HepG2 (cell line): ENCODE results near the gene GDF15. TPM values are rescaled to one million over a fixed set of nuclear protein-coding genes. Genes with fewer than 3 reads are reported as not detected.

Source experiments
- ARID3A ChIP-seq: IDR thresholded peaks from 2 replicates; pipeline ENCODE4 v1.6.1; 2012; ENCODE audit warnings: low read depth, low read length, improper control_type of control experiment
- ARID4A ChIP-seq: sonication (generic); formaldehyde crosslinking; IDR thresholded peaks from 2 replicates; pipeline ENCODE4 v1.5.0; 2020; ENCODE audit warnings: mild to moderate bottlenecking, missing genetic modification reagents, borderline replicate concordance
- ATF3 ChIP-seq: sonication (generic); formaldehyde crosslinking; IDR thresholded peaks from 2 replicates; pipeline ENCODE4 v1.4.0; 2020; ENCODE audit warnings: missing genetic modification reagents
- BHLHE40 ChIP-seq: IDR thresholded peaks from 2 replicates; pipeline ENCODE4 v1.6.1; 2011; ENCODE audit warnings: low read length, improper control_type of control experiment
- BORCS8-MEF2B ChIP-seq: sonication (generic); formaldehyde crosslinking; IDR thresholded peaks from 2 replicates; pipeline ENCODE4 v1.8.0; 2022; ENCODE audit warnings: mild to moderate bottlenecking, missing genetic modification reagents
- CBX1 ChIP-seq: IDR thresholded peaks from one replicate; pipeline ENCODE4 v1.6.1; 2016; ENCODE audit warnings: antibody characterized with exemption, low read depth
- CEBPB ChIP-seq: IDR thresholded peaks from 2 replicates; pipeline ENCODE4 v1.6.1; 2011; ENCODE audit warnings: low read depth, low read length, improper control_type of control experiment, borderline replicate concordance
- HOXA5 ChIP-seq: sonication (generic); formaldehyde crosslinking; IDR thresholded peaks from 2 replicates; pipeline ENCODE4 v1.4.0; 2020; ENCODE audit warnings: missing genetic modification reagents
- MIER2 ChIP-seq: IDR thresholded peaks from 2 replicates; pipeline ENCODE4 v1.6.1; 2016; ENCODE audit warnings: missing biosample characterization, missing genetic modification reagents
- SNAI1 ChIP-seq: sonication (generic); formaldehyde crosslinking; IDR thresholded peaks from 2 replicates; pipeline ENCODE4 v1.5.0; 2020; ENCODE audit warnings: mild to moderate bottlenecking, missing genetic modification reagents, borderline replicate concordance
- TRIM24 ChIP-seq: sonication (generic); formaldehyde crosslinking; IDR thresholded peaks from 2 replicates; pipeline ENCODE4 v1.8.0; 2022; ENCODE audit warnings: mild to moderate bottlenecking, missing genetic modification reagents
- ZBTB46 ChIP-seq: sonication (generic); formaldehyde crosslinking; IDR thresholded peaks from 2 replicates; pipeline ENCODE4 v1.4.0; 2020; ENCODE audit warnings: mild to moderate bottlenecking, missing genetic modification reagents, borderline replicate concordance
- ZFP91 ChIP-seq: sonication (generic); formaldehyde crosslinking; IDR thresholded peaks from 2 replicates; pipeline ENCODE4 v1.9.0; 2022; ENCODE audit warnings: missing genetic modification reagents, mild to moderate bottlenecking, borderline replicate concordance
- ZMAT3 ChIP-seq: sonication (generic); formaldehyde crosslinking; conservative IDR thresholded peaks from 2 replicates; pipeline ENCODE4 v1.7.0; 2021; ENCODE audit warnings: missing genetic modification reagents
- ZNF530 ChIP-seq: sonication (generic); formaldehyde crosslinking; IDR thresholded peaks from 2 replicates; pipeline ENCODE4 v1.5.0; 2020; ENCODE audit warnings: low read depth, mild to moderate bottlenecking, missing genetic modification reagents
- ZNF691 ChIP-seq: sonication (generic); formaldehyde crosslinking; IDR thresholded peaks from 2 replicates; pipeline ENCODE4 v1.4.0; 2020; ENCODE audit warnings: missing genetic modification reagents, low read depth, mild to moderate bottlenecking, borderline replicate concordance
- ZNF740 ChIP-seq: sonication (generic); formaldehyde crosslinking; IDR thresholded peaks from 2 replicates; pipeline ENCODE4 v1.4.0; 2020; ENCODE audit warnings: missing genetic modification reagents
- ZNF777 ChIP-seq: sonication (generic); formaldehyde crosslinking; IDR thresholded peaks from 2 replicates; pipeline ENCODE4 v1.4.0; 2020; ENCODE audit warnings: missing genetic modification reagents
- polyA plus RNA-seq, 8 experiments: library from polyadenylated mRNA; depleted of rRNA in 3 of 8; stranded (reverse) in 7 of 8; unstranded in 1 of 8; fragments of >200 nt; fragmentation: Illumina TruSeq in 4 of 8; extraction: Trizol in 4 of 8; gene quantifications; 2 replicates each; pipeline versions ENCODE4 v1.2.1 to v1.2.3, GENCODE V29; 2011 to 2016; ENCODE audit warnings: low read depth in 4 of 8, missing spikeins in 1 of 8, mixed read lengths in 1 of 8; ENCODE audit not compliant: insufficient read depth in 1 of 8
- total RNA-seq, 5 experiments: library from RNA; depleted of rRNA; stranded (reverse); fragments of >200 nt; fragmentation: Illumina TruSeq; extraction: Trizol; gene quantifications; 2 replicates each; pipeline ENCODE4 v1.2.3, GENCODE V29; 2016; ENCODE audit warnings: low read depth in 1 of 5

Gene GDF15
- total and polyA plus RNA-seq, 2 of the 13 experiments (the other 11 are each of a cell fraction or from before 2014, with no cell fraction given) = 146 to 422 TPM

- TF ChIP-seq ZNF530 (CRISPR knock-in tag) (no peak), TRIM24 (CRISPR knock-in tag) (no peak), ZNF691 (CRISPR knock-in tag) (peak; percentile 71; the same call in 1 of the 2 replicates), ARID3A (no peak), ATF3 (CRISPR knock-in tag) (no peak), CEBPB (no peak), ZMAT3 (CRISPR knock-in tag) (no peak), ARID4A (CRISPR knock-in tag) (peak; percentile 57; the same call in 1 of the 2 replicates), CBX1 (peak; percentile 35), ZNF740 (CRISPR knock-in tag) (no peak), HOXA5 (no peak), BORCS8-MEF2B (no peak), SNAI1 (no peak), ZNF777 (CRISPR knock-in tag) (peak; percentile 79; the same call in 1 of the 2 replicates), BHLHE40 (no peak), ZFP91 (CRISPR knock-in tag) (peak; percentile 36; the same call in 1 of the 2 replicates), MIER2 (CRISPR knock-in tag) (no peak), ZBTB46 (CRISPR knock-in tag) (no peak)
Observed at GRCh38 chr19:18418483-18419194, 32.7 kb downstream of the GDF15 start (continued).
